HepG2 (cell line): ENCODE measurements around the gene MCOLN1. TPM values are rescaled to one million over a fixed set of nuclear protein-coding genes. Genes with fewer than 3 reads are reported as not detected.

Experiments
- BRD4 ChIP-seq: sonication (generic); formaldehyde crosslinking; IDR thresholded peaks from 2 replicates; pipeline ENCODE4 v1.4.0; 2020; ENCODE audit warnings: missing genetic modification reagents
- GTF2F1 ChIP-seq: fragments of 150-350 bp; IDR thresholded peaks from 2 replicates; pipeline ENCODE4 v1.6.1; 2014; ENCODE audit warnings: low read length
- KDM1A ChIP-seq: IDR thresholded peaks from 2 replicates; pipeline ENCODE4 v1.6.1; 2016; ENCODE audit warnings: missing compliant biosample characterization
- KLF15 ChIP-seq: sonication (generic); formaldehyde crosslinking; IDR thresholded peaks from 2 replicates; pipeline ENCODE4 v1.8.1; 2023; ENCODE audit warnings: borderline replicate concordance, mild to moderate bottlenecking, inconsistent platforms, missing genetic modification reagents, mixed read lengths
- MAFG ChIP-seq: sonication (generic); formaldehyde crosslinking; IDR thresholded peaks from 2 replicates; pipeline ENCODE4 v1.5.1; 2020; ENCODE audit warnings: mild to moderate bottlenecking, missing genetic modification reagents
- RARA ChIP-seq: IDR thresholded peaks from 2 replicates; pipeline ENCODE4 v1.6.1; 2016; ENCODE audit warnings: missing genetic modification reagents, missing compliant biosample characterization
- RNF2 ChIP-seq: fragments of 450-650 bp; conservative IDR thresholded peaks from 2 replicates; pipeline ENCODE4 v1.6.1; 2016; ENCODE audit warnings: low read depth
- U2AF1 ChIP-seq: fragments of 200-400 bp; formaldehyde crosslinking; optimal IDR thresholded peaks from 2 replicates; pipeline ENCODE3; 2017; ENCODE audit warnings: mild to moderate bottlenecking, low read depth, low read length
- ZBTB21 ChIP-seq: sonication (generic); formaldehyde crosslinking; IDR thresholded peaks from 2 replicates; pipeline ENCODE4 v1.4.0; 2020; ENCODE audit warnings: missing genetic modification reagents
- ZNF121 ChIP-seq: sonication (generic); formaldehyde crosslinking; IDR thresholded peaks from 2 replicates; pipeline ENCODE4 v1.5.0; 2020; ENCODE audit warnings: mild to moderate bottlenecking, missing genetic modification reagents
- ZNF230 ChIP-seq: sonication (generic); formaldehyde crosslinking; IDR thresholded peaks from 2 replicates; pipeline ENCODE4 v1.4.0; 2020; ENCODE audit warnings: mild to moderate bottlenecking, missing genetic modification reagents
- ZNF367 ChIP-seq: sonication (generic); formaldehyde crosslinking; IDR thresholded peaks from 2 replicates; pipeline ENCODE4 v1.4.0; 2020; ENCODE audit warnings: missing genetic modification reagents, borderline replicate concordance
- ZNF552 ChIP-seq: sonication (generic); formaldehyde crosslinking; IDR thresholded peaks from 2 replicates; pipeline ENCODE4 v1.9.0; 2022; ENCODE audit warnings: missing genetic modification reagents, mild to moderate bottlenecking, borderline replicate concordance
- ZNF564 ChIP-seq: sonication (generic); formaldehyde crosslinking; IDR thresholded peaks from 2 replicates; pipeline ENCODE4 v1.8.1; 2023; ENCODE audit warnings: mild to moderate bottlenecking, missing genetic modification reagents
- polyA plus RNA-seq, 8 experiments: library from polyadenylated mRNA; depleted of rRNA in 3 of 8; stranded (reverse) in 7 of 8; unstranded in 1 of 8; fragments of >200 nt; fragmentation: Illumina TruSeq in 4 of 8; extraction: Trizol in 4 of 8; gene quantifications; 2 replicates each; pipeline versions ENCODE4 v1.2.1 to v1.2.3, GENCODE V29; 2011 to 2016; ENCODE audit warnings: low read depth in 4 of 8, missing spikeins in 1 of 8, mixed read lengths in 1 of 8; ENCODE audit not compliant: insufficient read depth in 1 of 8
- total RNA-seq, 5 experiments: library from RNA; depleted of rRNA; stranded (reverse); fragments of >200 nt; fragmentation: Illumina TruSeq; extraction: Trizol; gene quantifications; 2 replicates each; pipeline ENCODE4 v1.2.3, GENCODE V29; 2016; ENCODE audit warnings: low read depth in 1 of 5
- TF ChIP-seq, protein P1 (sequence below): sonication (generic); formaldehyde crosslinking; IDR thresholded peaks from 2 replicates; pipeline ENCODE4 v1.8.1; 2023; ENCODE audit warnings: mild to moderate bottlenecking, inconsistent platforms, moderate library complexity, missing genetic modification reagents, borderline replicate concordance
- TF ChIP-seq, protein P2 (sequence below): sonication (generic); formaldehyde crosslinking; IDR thresholded peaks from 2 replicates; pipeline ENCODE4 v1.5.0; 2020; ENCODE audit warnings: missing genetic modification reagents, mild to moderate bottlenecking, borderline replicate concordance
- TF ChIP-seq, protein P3 (sequence below): sonication (generic); formaldehyde crosslinking; IDR thresholded peaks from 2 replicates; pipeline ENCODE4 v1.9.0; 2021; ENCODE audit warnings: missing genetic modification reagents, mild to moderate bottlenecking, borderline replicate concordance
- TF ChIP-seq, protein P4 (sequence below): IDR thresholded peaks from 2 replicates; pipeline ENCODE4 v1.6.1; 2016
- TF ChIP-seq, protein P5 (sequence below): sonication (generic); formaldehyde crosslinking; IDR thresholded peaks from 2 replicates; pipeline ENCODE4 v1.5.0; 2020; ENCODE audit warnings: mild to moderate bottlenecking, missing genetic modification reagents
- TF ChIP-seq, protein P6 (sequence below): sonication (generic); formaldehyde crosslinking; IDR thresholded peaks from 2 replicates; pipeline ENCODE4 v1.8.1; 2023; ENCODE audit warnings: missing genetic modification reagents, mild to moderate bottlenecking, borderline replicate concordance
- TF ChIP-seq, protein P7 (sequence below): sonication (generic); formaldehyde crosslinking; IDR thresholded peaks from 2 replicates; pipeline ENCODE4 v1.4.0; 2020; ENCODE audit warnings: missing genetic modification reagents, borderline replicate concordance

The MCOLN1 gene
- total and polyA plus RNA-seq, 2 of the 13 experiments (the other 11 are each of a cell fraction or from before 2014, with no cell fraction given): 3.4 to 15.7 TPM

DNA sequence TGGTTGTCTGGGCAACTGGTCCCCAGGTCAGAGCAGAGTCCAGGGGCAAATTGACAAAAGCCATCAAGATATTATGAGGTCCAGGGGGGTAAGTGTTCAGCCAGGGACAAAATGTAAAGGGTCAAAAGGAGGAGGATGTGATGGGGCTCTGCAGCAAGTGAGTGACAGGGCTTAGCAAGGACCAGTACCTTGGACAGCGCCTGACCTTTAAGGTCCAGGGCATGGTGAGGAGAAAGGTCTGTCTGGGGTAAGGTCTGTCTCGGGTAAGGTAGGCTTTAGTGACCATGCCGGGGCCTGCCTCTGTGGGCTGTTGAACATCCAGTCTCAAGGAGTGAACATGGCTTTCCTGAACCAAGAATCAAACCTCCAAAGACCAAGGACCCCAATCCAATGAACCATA is 12.8 kb upstream of the MCOLN1 start (continued):
- TF ChIP-seq, protein P1, sequence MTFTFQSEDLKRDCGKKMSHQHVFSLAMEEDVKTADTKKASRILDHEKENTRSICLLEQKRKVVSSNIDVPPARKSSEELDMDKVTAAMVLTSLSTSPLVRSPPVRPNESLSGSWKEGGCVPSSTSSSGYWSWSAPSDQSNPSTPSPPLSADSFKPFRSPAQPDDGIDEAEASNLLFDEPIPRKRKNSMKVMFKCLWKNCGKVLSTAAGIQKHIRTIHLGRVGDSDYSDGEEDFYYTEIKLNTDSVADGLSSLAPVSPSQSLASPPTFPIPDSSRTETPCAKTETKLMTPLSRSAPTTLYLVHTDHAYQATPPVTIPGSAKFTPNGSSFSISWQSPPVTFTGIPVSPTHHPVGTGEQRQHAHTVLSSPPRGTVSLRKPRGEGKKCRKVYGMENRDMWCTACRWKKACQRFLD (CRISPR knock-in tag): no peak
- no peak for TF ChIP-seq ZNF121
- no peak for TF ChIP-seq U2AF1
- TF ChIP-seq, protein P2, sequence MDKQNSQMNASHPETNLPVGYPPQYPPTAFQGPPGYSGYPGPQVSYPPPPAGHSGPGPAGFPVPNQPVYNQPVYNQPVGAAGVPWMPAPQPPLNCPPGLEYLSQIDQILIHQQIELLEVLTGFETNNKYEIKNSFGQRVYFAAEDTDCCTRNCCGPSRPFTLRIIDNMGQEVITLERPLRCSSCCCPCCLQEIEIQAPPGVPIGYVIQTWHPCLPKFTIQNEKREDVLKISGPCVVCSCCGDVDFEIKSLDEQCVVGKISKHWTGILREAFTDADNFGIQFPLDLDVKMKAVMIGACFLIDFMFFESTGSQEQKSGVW (CRISPR knock-in tag): no peak
- TF ChIP-seq, protein P3, sequence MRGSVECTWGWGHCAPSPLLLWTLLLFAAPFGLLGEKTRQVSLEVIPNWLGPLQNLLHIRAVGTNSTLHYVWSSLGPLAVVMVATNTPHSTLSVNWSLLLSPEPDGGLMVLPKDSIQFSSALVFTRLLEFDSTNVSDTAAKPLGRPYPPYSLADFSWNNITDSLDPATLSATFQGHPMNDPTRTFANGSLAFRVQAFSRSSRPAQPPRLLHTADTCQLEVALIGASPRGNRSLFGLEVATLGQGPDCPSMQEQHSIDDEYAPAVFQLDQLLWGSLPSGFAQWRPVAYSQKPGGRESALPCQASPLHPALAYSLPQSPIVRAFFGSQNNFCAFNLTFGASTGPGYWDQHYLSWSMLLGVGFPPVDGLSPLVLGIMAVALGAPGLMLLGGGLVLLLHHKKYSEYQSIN (CRISPR knock-in tag): no peak
- peak; percentile 53 for TF ChIP-seq RARA (CRISPR knock-in tag)
- TF ChIP-seq KDM1A (CRISPR knock-in tag): no peak
- no peak for TF ChIP-seq GTF2F1
- TF ChIP-seq MAFG: no peak
- TF ChIP-seq, protein P4, sequence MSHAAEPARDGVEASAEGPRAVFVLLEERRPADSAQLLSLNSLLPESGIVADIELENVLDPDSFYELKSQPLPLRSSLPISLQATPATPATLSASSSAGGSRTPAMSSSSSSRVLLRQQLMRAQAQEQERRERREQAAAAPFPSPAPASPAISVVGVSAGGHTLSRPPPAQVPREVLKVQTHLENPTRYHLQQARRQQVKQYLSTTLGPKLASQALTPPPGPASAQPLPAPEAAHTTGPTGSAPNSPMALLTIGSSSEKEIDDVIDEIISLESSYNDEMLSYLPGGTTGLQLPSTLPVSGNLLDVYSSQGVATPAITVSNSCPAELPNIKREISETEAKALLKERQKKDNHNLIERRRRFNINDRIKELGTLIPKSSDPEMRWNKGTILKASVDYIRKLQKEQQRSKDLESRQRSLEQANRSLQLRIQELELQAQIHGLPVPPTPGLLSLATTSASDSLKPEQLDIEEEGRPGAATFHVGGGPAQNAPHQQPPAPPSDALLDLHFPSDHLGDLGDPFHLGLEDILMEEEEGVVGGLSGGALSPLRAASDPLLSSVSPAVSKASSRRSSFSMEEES (CRISPR knock-in tag): peak; percentile 56; the same call in 1 of the 2 replicates
- TF ChIP-seq, protein P5, sequence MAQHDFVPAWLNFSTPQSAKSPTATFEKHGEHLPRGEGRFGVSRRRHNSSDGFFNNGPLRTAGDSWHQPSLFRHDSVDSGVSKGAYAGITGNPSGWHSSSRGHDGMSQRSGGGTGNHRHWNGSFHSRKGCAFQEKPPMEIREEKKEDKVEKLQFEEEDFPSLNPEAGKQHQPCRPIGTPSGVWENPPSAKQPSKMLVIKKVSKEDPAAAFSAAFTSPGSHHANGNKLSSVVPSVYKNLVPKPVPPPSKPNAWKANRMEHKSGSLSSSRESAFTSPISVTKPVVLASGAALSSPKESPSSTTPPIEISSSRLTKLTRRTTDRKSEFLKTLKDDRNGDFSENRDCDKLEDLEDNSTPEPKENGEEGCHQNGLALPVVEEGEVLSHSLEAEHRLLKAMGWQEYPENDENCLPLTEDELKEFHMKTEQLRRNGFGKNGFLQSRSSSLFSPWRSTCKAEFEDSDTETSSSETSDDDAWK (CRISPR knock-in tag): no peak
- TF ChIP-seq, protein P6, sequence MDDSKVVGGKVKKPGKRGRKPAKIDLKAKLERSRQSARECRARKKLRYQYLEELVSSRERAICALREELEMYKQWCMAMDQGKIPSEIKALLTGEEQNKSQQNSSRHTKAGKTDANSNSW: no peak
- no peak for TF ChIP-seq ZNF564
- TF ChIP-seq ZBTB21 (CRISPR knock-in tag): peak; percentile 38; the same call in 1 of the 2 replicates
- TF ChIP-seq ZNF230 (CRISPR knock-in tag): no peak
- TF ChIP-seq BRD4 (CRISPR knock-in tag): no peak
- TF ChIP-seq KLF15 (CRISPR knock-in tag): 0 out of 2 replicates have a peak, but pooled peaks have one; percentile 49
- no peak; the same call in 1 of the 2 replicates for TF ChIP-seq ZNF367 (CRISPR knock-in tag)
- no peak for TF ChIP-seq RNF2
- TF ChIP-seq ZNF552 (CRISPR knock-in tag): no peak
- TF ChIP-seq, protein P7, sequence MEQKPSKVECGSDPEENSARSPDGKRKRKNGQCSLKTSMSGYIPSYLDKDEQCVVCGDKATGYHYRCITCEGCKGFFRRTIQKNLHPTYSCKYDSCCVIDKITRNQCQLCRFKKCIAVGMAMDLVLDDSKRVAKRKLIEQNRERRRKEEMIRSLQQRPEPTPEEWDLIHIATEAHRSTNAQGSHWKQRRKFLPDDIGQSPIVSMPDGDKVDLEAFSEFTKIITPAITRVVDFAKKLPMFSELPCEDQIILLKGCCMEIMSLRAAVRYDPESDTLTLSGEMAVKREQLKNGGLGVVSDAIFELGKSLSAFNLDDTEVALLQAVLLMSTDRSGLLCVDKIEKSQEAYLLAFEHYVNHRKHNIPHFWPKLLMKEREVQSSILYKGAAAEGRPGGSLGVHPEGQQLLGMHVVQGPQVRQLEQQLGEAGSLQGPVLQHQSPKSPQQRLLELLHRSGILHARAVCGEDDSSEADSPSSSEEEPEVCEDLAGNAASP: peak; percentile 54; the same call in 1 of the 2 replicates
